Tongue (tissue), 2 donors: ENCODE measurements around the gene LHPP. TPM values are rescaled to one million over a fixed set of nuclear protein-coding genes. Genes with fewer than 3 reads are reported as not detected.
"Not testable (repeated sequence)": the region's sequence is repeated elsewhere in the genome, so short reads cannot be mapped to it uniquely, and the experiment has no call there.

ENCODE experiments used
- DNase-seq: peaks from one replicate; pipeline ENCODE4 v3.0.0-alpha.2; 2015
- total RNA-seq: library from RNA; depleted of rRNA; stranded (reverse); fragments of >200 nt; gene quantifications from one replicate; pipeline ENCODE4 v1.2.3, GENCODE V29; 2014

Gene LHPP
- total RNA-seq, 1 donor from 2014 or later = 12.1 TPM

DNA sequence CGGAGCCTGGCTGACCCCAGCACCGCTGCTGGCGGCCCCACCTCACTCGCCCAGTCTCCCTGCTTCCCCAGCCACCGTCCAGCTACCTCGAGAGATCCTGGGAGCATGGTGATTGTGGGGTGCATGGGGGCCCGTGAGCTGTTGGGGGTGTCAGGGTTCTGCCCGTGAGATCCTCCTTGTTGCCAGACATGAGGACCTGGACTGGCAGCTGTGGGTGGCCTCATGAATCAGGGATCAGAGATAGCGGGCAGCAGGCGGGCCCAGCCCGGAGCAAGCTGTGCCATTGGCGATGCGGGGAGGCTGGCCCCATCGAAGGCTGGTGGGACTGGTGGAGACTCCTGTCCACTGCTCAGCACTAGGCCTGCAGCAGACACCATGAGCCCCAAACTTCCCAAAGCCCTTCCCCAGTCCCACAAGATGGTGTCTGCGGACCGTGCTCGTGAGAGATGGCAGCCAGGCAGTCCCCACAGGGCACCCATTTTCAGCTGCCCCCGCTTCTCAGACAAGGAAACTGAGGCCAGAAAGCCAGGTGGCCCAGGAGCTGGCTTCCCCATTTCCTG is 75.6 kb downstream of the LHPP start:
- no peak for DNase-seq

DNA sequence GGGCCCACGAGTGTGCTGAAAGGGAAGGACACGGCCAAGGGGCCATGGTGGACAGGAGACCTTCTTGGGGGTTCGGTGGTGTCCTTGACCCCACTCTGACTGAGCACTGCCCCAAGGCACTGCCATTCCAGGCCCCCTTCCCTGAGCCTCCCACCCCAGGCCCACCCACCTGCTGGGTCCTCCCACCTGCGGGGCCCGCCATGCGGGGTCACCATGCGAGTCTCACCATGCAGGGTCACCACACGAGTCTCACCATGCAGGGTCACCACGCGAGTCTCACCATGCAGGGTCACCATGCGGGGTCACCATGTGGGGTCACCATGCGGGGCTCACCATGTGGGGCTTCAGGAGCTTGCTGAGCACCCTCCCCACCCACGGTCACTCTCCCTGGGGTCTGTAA is 76.3 kb downstream of the LHPP start:
- DNase-seq = no peak

DNA sequence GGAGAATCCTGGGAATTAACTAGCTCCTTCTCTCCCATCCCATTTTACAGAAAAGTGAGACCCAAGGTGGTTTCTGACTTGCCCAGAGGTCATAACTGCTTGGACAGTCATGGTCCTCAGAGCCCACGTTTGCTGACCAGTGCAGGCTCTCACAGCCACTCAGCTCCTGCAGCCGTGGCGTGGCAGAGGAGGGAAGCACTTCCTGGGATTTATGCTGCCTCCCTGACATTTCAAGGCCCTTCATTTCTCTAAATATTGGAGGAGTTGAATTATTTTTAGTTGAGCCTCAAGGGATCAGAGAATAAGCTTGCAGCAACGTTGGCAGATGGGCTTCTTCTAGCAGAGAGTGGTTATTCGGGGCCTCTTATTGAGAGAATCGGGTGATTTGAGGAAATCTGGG is 77.1 kb downstream of the LHPP start:
- DNase-seq = no peak

DNA sequence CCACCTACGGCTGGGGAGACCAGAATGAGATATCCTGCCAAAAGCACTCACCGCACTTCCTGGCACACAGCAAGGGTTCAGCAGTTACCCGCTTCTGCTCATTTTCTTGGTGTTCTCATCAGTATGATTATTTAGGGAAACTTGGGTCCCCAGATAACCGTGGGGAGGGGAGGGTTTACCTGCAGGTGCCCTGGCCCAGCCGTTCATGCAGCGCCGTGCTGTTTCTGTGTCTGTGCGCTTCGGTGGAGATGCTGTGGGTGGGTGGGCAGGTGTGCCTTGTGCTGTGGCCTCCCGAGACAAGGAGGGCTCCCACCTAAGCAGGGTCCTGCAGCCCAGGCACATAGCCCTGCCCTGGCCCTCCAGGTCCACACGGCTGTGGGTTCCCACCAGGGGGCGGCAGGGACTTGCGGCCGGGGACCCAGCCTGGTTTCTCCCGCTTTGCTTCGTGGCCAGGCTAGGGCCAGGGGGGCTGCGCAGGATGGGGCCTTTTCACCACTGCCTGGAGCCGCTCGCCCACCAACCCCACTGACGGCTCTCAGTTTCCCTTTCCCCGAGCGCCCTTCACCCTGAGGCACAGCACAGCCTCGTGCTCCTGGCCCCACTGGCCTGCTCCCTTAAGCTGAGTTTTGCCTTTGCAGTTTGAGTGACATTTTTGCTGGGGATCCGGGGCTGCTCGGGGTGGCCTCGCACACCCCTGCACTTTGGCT is 78.5 kb downstream of the LHPP start:
- peak; percentile 84 for DNase-seq

DNA sequence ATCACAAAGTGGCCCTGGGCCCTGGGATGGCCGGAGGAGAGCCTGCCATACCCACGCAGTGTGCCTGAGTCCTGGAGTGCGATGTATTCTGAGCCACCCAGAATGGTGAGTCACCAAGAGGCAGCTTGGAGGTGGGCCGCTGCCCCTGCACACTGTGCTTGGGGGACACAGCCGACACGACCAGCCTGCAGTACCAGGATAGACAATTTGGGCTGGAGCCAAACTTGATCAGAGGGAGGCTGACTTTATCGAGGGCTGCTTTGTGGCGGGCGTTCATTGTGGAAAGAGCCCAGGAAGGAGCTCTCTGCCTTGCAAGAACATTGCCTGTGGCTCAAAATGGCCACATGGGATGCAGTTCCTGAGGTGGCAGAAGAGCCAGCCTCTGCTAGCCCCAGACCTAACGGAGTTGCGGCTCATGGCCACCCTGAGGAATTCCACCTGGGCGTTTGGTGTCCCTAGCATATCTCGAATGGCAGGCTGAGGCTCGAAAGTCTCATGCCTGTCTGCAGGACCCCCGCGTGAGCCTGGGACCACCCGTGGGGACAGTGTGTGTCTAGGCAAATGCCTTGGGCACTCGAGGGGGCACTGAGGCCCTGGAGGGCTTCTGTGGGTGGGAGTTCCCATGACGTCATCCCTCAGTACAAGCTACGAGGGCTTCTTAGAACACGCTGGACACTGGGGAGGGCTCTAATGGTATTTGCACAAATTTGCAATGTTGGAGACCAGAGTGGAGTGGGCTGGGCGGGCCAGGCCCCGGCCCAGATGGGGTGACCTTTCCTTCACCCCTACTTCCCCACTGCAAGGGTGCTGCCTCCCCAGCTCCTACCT is 79.7 kb downstream of the LHPP start:
- no peak for DNase-seq

DNA sequence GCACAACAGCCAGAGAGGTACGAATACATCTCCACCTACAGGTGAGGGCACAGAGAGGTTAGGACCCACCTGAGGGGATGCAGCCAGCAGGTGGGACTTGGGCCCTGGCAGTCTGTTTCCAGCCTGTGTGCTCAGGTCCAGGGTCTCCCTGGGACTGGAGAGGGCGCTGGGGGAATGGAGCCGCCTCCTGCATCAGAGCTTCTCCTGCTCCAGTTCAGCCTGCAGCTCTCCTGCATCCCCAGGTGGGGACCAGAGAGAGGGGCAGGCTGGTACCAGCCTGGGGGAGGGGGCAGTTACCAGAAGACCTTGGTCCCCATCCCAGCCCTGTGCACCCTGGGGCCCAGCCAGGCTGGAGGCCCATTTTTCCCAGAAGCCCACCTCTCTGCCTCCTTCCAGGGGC is 80.7 kb downstream of the LHPP start:
- DNase-seq = no peak

DNA sequence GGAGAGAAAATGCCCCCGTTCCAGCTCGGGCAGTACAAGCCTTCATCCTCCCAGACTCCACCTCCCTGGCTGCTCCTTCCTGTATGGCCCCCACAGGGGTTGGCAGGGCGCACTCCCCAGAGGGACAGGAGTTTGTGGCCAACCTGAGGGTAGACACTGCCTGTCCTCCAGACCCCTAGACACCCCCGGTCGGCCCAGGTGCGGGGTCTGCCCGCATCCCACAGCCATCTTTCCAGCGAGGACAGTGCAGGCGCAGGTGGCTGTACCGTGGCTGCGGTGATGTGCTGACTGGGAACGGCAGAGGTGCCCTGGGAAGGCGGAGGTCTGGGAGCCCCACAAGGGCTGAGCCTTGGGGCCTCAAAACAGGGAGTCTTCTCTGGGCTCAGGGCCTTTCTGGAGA is 81.5 kb downstream of the LHPP start:
- no peak for DNase-seq

DNA sequence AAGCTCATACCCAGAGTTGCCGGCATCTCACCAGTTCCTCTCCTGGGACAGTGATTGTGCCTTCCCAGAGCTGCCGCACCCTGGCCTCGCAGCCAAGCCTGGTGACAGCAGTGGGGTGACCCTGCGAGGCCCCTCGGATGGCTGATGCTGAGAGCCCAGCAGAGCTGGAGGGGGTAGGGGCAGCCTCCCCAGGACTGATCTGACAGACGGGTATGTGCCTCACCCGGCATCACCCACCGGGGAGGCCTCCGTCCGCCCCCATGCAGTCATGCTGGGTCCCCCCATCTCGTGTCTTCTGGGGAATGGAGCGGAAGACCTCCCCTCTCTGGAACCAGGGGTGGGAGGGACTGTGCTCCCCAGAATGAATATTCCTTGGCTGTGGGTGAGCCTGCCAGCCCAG is 82.3 kb downstream of the LHPP start:
- no peak for DNase-seq

DNA sequence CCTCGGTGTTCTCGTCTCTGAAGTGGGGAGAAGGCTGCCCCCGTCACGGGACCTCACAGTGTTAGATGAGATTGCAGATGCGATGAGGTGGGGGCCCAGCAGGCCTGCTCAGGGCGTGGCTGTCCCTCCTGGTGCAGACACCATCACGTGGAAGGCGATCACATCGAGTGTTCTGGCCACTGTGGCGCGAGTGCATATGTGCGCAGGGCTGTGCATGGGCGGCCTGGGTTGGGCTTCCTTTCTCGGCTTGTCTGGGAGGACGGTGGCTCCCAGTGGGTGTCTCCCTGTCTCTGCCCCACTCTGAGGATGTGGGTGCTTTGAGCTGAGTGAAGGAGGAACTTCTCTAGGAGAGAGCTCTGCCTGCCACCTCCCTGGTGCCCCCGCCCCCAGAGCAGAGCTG is 83.1 kb downstream of the LHPP start:
- no peak for DNase-seq

DNA sequence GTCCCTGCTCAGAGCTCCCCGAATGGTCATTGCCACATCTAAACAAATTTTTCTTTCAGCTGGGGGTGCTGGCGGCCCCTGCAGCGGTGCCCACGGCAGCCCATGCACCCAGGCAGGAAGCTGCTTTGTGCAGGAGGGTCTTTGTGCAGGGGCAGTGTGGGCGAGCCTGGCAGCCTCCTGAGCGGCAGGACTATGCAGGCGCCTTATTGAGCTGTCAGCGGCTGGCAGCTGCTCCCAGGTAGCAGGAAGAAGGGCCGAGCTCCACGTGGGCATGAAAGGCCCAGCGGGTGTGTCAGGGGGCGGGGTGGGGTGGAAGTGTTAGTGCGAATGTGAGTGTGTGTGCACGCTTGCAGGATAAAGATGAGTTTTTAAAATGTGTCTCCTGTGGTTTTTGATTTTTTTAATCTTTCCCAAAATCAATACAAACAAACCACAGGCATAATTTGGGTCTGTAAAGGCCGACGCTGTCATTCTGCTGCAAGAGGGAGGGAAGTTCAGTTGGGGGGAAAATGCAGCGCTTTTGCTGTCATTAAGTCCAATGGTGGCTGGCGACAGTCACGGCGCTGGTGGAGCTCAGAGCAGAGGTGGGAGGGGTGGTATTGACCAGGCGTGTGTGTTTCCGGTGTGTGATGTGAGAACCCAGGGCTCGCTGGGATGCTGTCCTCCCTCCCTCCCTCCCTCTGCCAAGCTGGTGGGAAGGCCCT is 83.9 kb downstream of the LHPP start:
- no peak for DNase-seq

DNA sequence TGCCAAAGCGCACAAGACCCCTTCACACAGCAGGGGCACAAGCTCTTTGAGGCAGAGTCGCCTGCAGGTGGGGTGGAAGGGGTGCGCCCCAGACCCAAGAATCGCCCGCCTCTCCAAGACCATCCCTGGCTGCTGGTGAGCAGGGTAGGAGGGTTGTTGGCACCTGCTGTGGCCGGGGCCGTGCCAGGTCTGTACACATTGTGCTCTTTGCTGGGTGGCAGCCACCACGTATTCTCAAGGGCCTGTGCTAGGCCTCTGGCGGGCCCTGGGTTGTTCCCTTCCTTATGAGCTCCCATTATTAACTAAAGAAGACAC is 84.4 kb downstream of the LHPP start:
- no peak for DNase-seq

DNA sequence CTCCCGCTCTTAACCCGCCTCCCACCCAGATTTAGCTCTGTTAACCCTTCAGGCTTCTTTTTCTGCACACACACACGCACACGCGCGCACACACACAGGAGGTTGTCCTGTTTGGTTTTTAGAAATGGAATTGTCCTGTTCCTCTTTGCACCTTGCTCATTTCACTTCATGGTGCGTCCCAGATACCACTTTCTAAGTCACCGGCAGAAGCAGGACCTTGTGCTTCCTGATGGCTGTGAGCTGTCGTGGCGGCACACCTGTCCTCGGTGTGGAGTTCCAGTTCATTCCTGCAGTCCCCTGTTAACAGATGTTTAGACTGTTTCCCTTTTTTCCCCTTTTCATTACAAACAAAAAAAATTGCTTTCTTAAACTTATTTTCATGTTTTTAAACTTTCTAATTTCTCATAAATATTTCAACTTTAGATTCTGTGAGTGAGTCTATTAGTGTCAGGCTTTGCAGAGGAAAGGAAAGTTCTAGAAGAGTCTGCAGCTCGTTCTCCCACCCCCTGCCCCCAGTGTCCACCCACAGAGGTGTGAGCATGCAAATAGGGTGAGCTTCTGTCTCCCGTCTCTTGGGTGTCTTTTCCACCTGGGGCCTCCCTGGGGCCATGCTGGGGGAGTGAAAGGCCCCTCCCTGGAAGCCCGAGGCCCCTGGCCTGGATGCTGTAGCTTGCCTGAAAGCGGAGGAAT is 85.5 kb downstream of the LHPP start:
- DNase-seq = no peak

DNA sequence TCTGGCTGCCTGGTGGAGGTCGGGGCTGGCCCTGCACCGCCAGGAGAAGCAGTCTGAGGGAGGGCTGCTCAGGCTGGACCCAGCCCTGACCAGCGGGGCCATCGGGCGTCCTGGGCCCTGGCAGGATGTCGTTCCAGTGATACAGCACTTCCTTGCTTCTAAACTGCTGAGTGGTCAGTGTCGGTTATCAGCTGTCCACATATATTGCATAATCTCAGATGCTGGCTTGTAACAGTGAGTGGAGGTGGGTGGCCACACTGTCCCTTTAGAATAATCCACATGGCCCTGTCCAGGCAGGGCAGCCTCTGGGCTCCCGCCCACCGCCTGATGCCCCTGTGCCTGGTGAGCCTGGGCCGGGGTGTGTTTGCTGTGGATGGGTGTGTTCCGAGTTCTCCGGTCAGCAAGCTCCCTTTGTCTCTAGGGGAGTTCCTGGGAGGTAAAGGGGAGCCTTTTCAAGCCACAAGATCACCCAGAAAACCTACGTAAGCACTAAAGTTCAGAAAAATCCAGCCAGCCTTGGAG is 86.1 kb downstream of the LHPP start:
- DNase-seq = no peak

DNA sequence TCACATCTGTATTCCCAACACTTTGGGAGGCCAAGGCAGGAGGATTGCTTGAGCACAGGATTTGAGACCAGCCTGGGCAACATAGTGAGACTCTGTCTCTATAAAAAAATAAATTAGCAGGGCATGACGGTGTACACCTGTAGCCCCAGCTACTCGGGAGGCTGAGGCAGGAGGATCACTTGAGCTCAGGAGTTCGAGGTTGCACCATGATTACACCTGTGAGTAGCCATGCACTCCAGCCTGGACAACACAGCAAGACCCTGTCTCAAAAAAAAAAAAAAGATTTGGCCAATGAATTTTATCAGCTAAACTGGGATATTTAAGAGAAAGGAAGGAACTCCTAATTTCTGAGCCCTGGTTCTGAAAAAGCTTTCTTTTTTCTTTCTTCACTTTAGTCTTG is 87.5 kb downstream of the LHPP start:
- DNase-seq = not testable (repeated sequence)

DNA sequence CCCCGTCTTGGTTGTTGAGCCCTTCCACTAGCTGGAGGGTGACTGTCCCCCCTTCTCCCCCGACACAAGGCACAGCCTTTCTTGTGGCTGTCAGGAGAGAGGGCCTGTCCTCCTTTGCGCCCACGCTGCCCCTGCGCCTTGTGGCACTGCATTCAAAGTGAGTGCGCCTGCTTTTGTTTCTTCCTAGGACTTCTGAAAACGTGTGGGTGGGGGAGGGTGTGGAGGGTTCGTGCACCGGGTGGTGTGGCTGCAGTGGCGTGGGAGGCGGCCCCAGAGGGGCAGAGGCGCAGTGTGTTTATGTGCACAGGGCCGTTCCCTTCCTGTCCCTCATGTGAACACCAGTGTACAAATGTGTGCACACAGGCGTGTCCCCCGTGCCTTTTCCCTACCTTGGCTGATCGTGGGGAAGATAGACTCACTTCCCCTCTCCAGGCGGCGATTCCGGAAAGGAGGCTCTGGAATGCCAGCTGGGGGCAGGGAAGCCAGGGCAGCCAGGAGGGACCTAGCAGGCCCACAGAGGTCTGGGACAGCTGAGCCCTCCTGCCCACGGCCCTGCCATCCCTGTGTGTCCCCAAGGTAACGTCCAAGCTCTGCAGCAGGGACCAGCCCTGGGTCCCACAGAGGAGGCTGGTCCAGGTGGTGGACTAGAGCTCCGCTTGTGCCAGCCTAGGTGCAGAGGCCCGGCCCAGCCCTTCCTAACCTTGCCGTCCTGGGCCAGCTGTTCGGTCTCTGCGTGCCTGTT is 88.8 kb downstream of the LHPP start:
- no peak for DNase-seq

DNA sequence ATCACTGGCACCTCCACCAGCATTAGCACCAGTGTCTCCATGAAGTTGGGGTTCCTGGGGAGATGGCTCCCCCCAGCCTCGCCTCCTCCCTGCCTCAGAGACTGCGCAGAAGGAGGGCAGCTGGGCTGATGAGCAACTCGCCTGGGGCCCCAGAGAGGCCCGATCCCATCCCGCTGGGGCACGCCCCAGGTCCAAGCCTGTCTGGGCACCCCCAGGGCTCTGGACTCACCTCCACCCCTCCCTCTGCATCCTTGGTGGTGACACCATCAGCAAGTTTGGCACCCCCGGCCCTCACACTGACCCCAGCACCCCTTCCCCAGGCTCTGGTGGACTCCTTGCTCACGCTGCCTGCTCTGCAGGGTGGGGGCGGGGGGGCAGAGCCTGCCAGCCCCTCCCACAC is 89.5 kb downstream of the LHPP start:
- DNase-seq = no peak

DNA sequence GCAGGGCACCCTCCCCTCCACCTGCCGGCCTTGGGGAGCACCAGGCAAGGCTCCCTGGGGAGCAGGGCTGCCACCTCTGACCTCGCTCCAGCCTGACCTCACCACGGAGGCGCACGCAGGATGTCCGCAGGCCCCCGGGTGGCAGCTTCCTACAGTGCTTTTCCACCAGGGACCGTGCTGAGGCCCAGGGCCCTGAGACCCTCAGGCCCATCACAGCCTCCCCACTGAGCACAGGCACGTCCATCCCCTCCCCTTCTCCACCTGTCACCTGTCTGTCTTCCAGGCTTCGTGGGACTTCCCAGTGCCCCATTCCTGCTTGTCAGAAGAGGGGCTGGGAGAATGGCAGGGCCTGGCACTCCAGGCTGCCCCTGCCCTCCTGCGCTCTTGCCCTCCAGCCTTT is 90.1 kb downstream of the LHPP start:
- DNase-seq = no peak

DNA sequence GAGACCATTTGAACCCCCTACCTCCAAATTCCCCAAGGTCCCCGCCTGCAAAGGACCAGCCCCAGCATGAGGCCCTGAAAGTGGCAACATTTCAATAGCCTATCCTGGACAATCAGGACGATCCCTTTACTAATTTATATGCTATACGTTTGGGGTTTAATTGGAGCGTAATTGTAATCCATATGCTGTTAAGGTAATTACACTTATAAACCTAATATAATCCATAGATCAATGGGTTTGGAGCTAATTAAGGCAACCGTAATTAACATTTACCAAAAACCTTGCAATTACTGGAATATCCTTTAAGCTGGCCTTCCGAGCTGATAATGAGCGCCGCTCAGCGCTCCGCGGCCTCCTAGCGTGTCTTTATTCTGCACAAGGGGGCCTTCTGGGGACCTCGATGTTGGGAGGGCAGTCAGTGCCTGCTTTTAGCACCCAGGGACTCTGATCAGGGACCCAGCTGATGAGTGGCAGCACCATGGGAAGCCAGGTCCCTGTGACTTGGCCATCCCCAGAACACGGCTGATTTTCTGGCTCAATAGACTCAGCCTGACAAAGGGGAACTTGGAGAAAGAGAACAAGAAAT is 91.2 kb downstream of the LHPP start:
- no peak for DNase-seq

DNA sequence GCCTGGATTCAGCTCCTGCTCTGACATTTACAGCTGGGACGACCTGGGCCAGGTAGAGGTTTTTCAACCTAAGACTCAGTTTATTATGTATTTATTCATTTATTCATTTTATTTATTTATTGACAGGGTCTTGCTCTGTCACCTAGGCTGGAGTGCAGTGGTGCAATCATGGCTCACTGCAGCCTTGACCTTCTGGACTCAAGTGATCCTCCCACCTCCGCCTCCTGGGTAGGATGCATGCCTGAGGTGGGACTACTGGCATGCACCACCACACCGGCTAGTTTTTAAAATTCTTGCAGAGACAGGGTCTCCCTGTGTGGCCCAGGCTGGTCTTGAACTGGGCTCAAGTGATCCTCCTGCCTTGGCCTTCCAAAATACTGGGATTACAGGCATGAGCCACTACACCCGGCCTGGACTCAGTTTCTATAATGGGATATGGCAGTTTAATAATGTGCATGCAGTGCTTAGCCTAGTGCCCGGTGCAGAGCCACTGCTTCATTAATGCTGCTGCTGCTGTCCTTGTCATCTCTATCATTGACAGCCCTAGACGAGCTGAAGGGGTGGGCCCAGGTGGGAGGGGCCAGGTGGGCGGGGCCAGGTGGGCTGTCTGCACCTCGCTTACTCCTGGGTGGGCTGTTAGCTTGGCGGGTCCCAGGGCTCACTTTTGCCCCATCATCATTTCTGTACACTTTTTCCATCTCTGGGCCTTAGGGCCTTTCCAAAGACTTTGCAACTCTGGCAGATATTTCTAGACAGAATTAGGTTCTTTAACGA is 92.6 kb downstream of the LHPP start:
- DNase-seq = no peak

DNA sequence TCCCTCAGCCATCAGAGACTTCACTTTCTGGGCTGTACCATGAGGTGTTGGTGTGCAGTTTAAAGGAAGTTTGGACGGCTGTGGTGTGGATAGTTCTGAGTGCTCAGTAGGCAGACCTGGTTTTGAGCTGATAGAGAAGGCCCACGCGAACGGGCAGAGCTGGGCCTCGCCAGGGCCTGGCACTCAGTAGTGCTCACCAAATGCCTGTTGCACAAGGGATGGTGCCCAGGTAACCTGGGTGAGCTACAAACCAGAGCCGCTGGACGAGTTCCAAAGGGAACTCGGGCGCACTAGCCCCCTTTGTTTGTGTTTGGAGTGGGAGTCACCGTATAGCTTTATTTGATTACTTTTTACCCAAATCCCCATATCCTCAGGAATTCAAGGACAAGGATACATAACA is 95.5 kb downstream of the LHPP start:
- no peak for DNase-seq
